Prostate gland (tissue), 2 donors: ENCODE results near the gene MLPH.

Experiments
- POLR2AphosphoS5 ChIP-seq: sonication (generic); formaldehyde crosslinking; IDR thresholded peaks from one replicate; pipeline ENCODE4 v1.6.1; 2017; ENCODE audit warnings: antibody characterized with exemption
- TF ChIP-seq, protein P1 (sequence below), 4 experiments: fragments of 200-600 bp in 2 of 4; fragments of 450-650 bp in 2 of 4; sonication (generic) in 2 of 4; IDR thresholded peaks; 1 replicate in 3 of 4; 2 replicates in 1 of 4; pipeline ENCODE4 v1.5.1; 2016 to 2019; ENCODE audit warnings: antibody characterized with exemption in 4 of 4, mild to moderate bottlenecking in 2 of 4, moderate library complexity in 2 of 4

DNA sequence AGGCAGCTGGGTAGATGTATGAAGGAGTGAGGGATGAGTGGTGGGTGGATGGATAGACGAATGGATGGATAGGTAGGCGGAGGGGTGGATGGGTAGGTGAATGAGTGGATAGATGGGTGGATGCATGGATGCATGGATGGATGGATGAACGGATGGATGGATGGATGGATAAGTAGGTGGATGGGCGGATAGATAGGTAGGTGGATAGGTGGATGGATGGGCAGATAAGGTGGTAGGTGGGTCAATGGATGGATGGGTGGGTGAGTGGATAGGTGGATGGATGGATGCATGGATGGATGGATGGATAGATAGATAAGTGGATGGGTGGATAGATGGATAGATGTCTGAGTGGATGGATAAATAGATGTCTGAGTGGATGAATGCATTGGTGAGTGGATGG, 30.1 kb downstream of the MLPH start:
- no peak for TF ChIP-seq POLR2AphosphoS5
- TF ChIP-seq, protein P1, sequence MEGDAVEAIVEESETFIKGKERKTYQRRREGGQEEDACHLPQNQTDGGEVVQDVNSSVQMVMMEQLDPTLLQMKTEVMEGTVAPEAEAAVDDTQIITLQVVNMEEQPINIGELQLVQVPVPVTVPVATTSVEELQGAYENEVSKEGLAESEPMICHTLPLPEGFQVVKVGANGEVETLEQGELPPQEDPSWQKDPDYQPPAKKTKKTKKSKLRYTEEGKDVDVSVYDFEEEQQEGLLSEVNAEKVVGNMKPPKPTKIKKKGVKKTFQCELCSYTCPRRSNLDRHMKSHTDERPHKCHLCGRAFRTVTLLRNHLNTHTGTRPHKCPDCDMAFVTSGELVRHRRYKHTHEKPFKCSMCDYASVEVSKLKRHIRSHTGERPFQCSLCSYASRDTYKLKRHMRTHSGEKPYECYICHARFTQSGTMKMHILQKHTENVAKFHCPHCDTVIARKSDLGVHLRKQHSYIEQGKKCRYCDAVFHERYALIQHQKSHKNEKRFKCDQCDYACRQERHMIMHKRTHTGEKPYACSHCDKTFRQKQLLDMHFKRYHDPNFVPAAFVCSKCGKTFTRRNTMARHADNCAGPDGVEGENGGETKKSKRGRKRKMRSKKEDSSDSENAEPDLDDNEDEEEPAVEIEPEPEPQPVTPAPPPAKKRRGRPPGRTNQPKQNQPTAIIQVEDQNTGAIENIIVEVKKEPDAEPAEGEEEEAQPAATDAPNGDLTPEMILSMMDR (IDR thresholded peaks at IDR 0.05), result no peak
